MCF 10A (cell line): Measurements from ENCODE around the gene IKZF1. TPM values are rescaled to one million over a fixed set of nuclear protein-coding genes. Genes with fewer than 3 reads are reported as not detected.

Experiments
- BruUV-seq: library from RNA; stranded (reverse); fragments of 400-500 nt; replicated peaks from 2 replicates; lab custom pipeline; 2021; lab: Mats Ljungman, UMichigan
- CTCF ChIA-PET: fragments of 300-600 bp; sonication (Branson Sonifier 250); formaldehyde crosslinking; extraction: SDS; loops from one replicate; lab custom pipeline; 2021; ENCODE audit warnings: antibody characterized with exemption, inconsistent platforms; lab: Yijun Ruan, JAX
- POLR2A ChIA-PET: fragments of 300-600, 350-650 bp; sonication (Branson Sonifier 250); formaldehyde crosslinking; extraction: SDS; loops from one replicate; lab custom pipeline; 2020; ENCODE audit warnings: antibody characterized with exemption, inconsistent platforms; lab: Yijun Ruan, JAX
- DNase-seq: peaks from one replicate; pipeline ENCODE4 v3.0.0-alpha.2; 2018; ENCODE audit not compliant: unreplicated experiment
- H3K27ac Mint-ChIP-seq: one replicate; pipeline ENCODE4 v1.8.0; 2022; ENCODE audit warnings: mild to moderate bottlenecking, low read depth, mixed read lengths; ENCODE audit not compliant: unreplicated experiment
- H3K27me3 Mint-ChIP-seq: one replicate; pipeline ENCODE4 v1.8.0; 2022; ENCODE audit warnings: mixed read lengths; ENCODE audit not compliant: insufficient read depth, unreplicated experiment
- H3K36me3 Mint-ChIP-seq: one replicate; pipeline ENCODE4 v1.8.0; 2022; ENCODE audit warnings: mild to moderate bottlenecking, moderate library complexity, mixed read lengths; ENCODE audit not compliant: insufficient read depth, unreplicated experiment
- H3K4me1 Mint-ChIP-seq: one replicate; pipeline ENCODE4 v1.8.0; 2022; ENCODE audit warnings: mixed read lengths; ENCODE audit not compliant: insufficient read depth, unreplicated experiment
- H3K4me3 Mint-ChIP-seq: one replicate; pipeline ENCODE4 v1.8.0; 2022; ENCODE audit warnings: mild to moderate bottlenecking, moderate library complexity, mixed read lengths; ENCODE audit not compliant: unreplicated experiment
- H3K9me3 Mint-ChIP-seq: one replicate; pipeline ENCODE4 v1.8.0; 2022; ENCODE audit warnings: mixed read lengths; ENCODE audit not compliant: unreplicated experiment
- intact Hi-C: fragments of 100-400 bp; cut with micrococcal nuclease; formaldehyde crosslinking; loops from 2 replicates; pipeline ENCODE4 v1.14.1; 2022
- total RNA-seq: library from RNA; stranded (reverse); gene quantifications from 2 replicates; pipeline ENCODE4 v1.2.3, GENCODE V29; 2022
- TF ChIP-seq, protein P1 (sequence below): fragments of 200-600 bp; IDR thresholded peaks from one replicate; pipeline ENCODE4 v1.8.0; 2022; ENCODE audit warnings: antibody characterized with exemption, mild to moderate bottlenecking; ENCODE audit not compliant: unreplicated experiment

IKZF1 gene
- total RNA-seq, 1 experiment from 2014 or later: not detected

GRCh38 chr7:50321487-50322067 lies 17.1 kb downstream of the IKZF1 start:
- no TSS peak for BruUV-seq
- Mint-ChIP-seq H3K27me3 (peaks cover 89% of the 10 kb centered on the region), H3K4me1 (no peaks in the 10 kb centered on the region), H3K27ac (no peak overlapping the region), H3K36me3 (no peaks in the 10 kb centered on the region), H3K4me3 (no peak overlapping the region), H3K9me3 (no peaks in the 10 kb centered on the region)
- TF ChIP-seq, protein P1, sequence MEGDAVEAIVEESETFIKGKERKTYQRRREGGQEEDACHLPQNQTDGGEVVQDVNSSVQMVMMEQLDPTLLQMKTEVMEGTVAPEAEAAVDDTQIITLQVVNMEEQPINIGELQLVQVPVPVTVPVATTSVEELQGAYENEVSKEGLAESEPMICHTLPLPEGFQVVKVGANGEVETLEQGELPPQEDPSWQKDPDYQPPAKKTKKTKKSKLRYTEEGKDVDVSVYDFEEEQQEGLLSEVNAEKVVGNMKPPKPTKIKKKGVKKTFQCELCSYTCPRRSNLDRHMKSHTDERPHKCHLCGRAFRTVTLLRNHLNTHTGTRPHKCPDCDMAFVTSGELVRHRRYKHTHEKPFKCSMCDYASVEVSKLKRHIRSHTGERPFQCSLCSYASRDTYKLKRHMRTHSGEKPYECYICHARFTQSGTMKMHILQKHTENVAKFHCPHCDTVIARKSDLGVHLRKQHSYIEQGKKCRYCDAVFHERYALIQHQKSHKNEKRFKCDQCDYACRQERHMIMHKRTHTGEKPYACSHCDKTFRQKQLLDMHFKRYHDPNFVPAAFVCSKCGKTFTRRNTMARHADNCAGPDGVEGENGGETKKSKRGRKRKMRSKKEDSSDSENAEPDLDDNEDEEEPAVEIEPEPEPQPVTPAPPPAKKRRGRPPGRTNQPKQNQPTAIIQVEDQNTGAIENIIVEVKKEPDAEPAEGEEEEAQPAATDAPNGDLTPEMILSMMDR: no peak
- ChIA-PET CTCF (interaction anchor here (0.6 to 1.1 kb wide), 2 partner anchors 14 to 57 kb away, joined by 3 read pairs; no protein-coding TSS in a partner anchor), POLR2A (interaction anchor here (1.2 kb wide), 1 partner anchor 10 kb away, joined by 3 read pairs; no protein-coding TSS in a partner anchor)
- intact Hi-C loops: no loop called here
- DNase-seq: no peak

GRCh38 chr7:50324113-50324512 lies 19.6 kb downstream of the IKZF1 start:
- Mint-ChIP-seq H3K27me3 (peaks cover 93% of the 10 kb centered on the region), H3K4me1 (no peaks in the 10 kb centered on the region), H3K4me3 (no peak overlapping the region), H3K9me3 (no peaks in the 10 kb centered on the region), H3K27ac (no peak overlapping the region), H3K36me3 (no peaks in the 10 kb centered on the region)
- POLR2A ChIA-PET: no interaction called here
- TF ChIP-seq, protein P1: no peak
- intact Hi-C loops: no loop called here
- BruUV-seq: no TSS peak
- no peak for DNase-seq
- CTCF ChIA-PET: no interaction called here

GRCh38 chr7:50327443-50327842 lies 22.9 kb downstream of the IKZF1 start:
- DNase-seq: no peak
- Mint-ChIP-seq H3K36me3 (no peaks in the 10 kb centered on the region), H3K27ac (no peak overlapping the region), H3K9me3 (no peaks in the 10 kb centered on the region), H3K4me1 (peaks cover 18% of the 10 kb centered on the region), H3K27me3 (peaks cover 60% of the 10 kb centered on the region), H3K4me3 (no peak overlapping the region)
- BruUV-seq: no TSS peak
- ChIA-PET CTCF (interaction anchor here (0.9 kb wide), 1 partner anchor 234 kb away, joined by 3 read pairs; the partner anchor contains the start of gene ZPBP), POLR2A (no interaction called here)
- intact Hi-C loops: no loop called here
- TF ChIP-seq, protein P1: no peak

- BruUV-seq: no TSS peak
- no peak for DNase-seq
- H3K27ac Mint-ChIP-seq: no peak overlapping the region
- no peak overlapping the region for H3K4me3 Mint-ChIP-seq
- ChIA-PET CTCF (no interaction called here), POLR2A (interaction anchor here (0.5 kb wide), 1 partner anchor 67 kb away, joined by 3 read pairs; no protein-coding TSS in a partner anchor)
- no peaks in the 10 kb centered on the region for H3K9me3 Mint-ChIP-seq
- H3K27me3 Mint-ChIP-seq: peaks cover 36% of the 10 kb centered on the region
- TF ChIP-seq, protein P1: no peak
- intact Hi-C loops: no loop called here
- no peaks in the 10 kb centered on the region for H3K36me3 Mint-ChIP-seq
- H3K4me1 Mint-ChIP-seq: peaks cover 18% of the 10 kb centered on the region
Measured at GRCh38 chr7:50329775-50330174, 25.3 kb downstream of the IKZF1 start.
